Loucy (cell line): ENCODE measurements around the gene EFCAB7.

Source experiments
- EZH2phosphoT487 ChIP-seq: fragments of 200-600 bp; IDR thresholded peaks from 2 replicates; pipeline ENCODE4 v1.6.1; 2018; ENCODE audit warnings: antibody characterized with exemption, mild to moderate bottlenecking, moderate library complexity, borderline replicate concordance
- TF ChIP-seq, protein P1 (sequence below): fragments of 200-600 bp; sonication (generic); conservative IDR thresholded peaks from 2 replicates; pipeline ENCODE4 v1.5.1; 2014; ENCODE audit warnings: mild to moderate bottlenecking, antibody characterized with exemption, low read length

DNA sequence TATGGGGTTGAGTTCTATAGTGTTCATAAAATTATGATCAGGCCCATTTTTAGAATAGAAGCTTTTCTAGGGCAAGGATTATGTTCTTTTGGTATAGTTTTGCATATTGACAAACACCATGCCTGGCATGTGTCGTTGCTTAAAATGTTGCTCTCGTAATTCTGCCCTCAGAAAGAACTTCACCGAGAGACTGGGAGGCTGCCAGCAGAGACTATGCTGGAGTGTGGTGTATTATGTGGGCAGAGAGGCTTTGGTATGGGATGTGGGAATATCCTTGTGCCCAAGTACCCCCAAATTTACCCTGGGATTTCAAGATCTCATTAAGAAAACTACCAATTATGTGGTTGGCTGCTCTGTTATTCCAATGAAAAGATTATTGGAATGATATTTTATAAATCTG, 97.8 kb downstream of the EFCAB7 start:
- TF ChIP-seq, protein P1, sequence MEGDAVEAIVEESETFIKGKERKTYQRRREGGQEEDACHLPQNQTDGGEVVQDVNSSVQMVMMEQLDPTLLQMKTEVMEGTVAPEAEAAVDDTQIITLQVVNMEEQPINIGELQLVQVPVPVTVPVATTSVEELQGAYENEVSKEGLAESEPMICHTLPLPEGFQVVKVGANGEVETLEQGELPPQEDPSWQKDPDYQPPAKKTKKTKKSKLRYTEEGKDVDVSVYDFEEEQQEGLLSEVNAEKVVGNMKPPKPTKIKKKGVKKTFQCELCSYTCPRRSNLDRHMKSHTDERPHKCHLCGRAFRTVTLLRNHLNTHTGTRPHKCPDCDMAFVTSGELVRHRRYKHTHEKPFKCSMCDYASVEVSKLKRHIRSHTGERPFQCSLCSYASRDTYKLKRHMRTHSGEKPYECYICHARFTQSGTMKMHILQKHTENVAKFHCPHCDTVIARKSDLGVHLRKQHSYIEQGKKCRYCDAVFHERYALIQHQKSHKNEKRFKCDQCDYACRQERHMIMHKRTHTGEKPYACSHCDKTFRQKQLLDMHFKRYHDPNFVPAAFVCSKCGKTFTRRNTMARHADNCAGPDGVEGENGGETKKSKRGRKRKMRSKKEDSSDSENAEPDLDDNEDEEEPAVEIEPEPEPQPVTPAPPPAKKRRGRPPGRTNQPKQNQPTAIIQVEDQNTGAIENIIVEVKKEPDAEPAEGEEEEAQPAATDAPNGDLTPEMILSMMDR = no peak
- no peak for TF ChIP-seq EZH2phosphoT487
